IPS DF 19.7 (cell line): ENCODE data around the gene STPG1.

ENCODE experiments used
- DNase-seq: peaks from one replicate; pipeline ENCODE4 v3.0.0-alpha.2; 2013; ENCODE audit warnings: low read depth, low spot score

STPG1 gene

DNA sequence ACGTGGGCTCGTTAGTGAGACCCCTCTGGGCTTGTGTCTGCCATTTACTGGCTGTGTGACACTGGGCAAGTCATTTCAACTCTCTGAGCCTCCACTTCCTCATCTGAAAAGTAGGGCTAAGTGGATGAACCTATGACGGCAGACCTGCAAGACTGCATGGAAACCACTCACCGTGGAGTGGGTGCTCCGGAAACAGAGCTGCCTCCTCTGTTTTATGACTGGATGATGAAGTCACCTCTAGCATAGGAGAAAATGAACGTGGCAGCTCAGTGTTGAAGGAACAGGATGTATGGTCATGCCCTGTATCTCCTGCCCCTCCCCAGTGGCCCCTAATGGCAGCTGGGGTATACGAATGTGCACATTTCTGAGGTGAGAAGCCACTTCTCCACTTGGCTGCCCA is 40.5 kb downstream of the STPG1 start:
- no peak for DNase-seq

DNA sequence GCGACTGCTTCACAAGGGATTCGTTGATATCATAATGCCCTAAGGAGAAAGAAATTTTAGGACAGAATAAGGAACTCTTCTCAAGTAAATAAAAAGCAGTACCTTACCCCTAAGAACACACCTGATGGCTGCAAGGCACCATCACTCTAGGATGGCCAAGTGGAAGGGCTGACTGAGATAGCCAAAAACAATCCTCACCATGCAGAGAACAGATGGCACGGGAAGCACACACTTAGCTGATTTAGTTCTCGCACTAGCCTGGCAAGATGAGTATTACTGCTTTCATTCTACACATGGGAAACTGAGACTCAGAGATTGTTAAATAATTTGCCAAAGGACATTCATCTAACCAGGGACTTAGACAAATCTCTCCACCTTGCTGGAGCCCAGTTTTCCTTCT is 43.8 kb downstream of the STPG1 start:
- DNase-seq: no peak

GRCh38 chr1:24369199-24369598 is 44.4 kb downstream of the STPG1 start:
- no peak for DNase-seq

DNA sequence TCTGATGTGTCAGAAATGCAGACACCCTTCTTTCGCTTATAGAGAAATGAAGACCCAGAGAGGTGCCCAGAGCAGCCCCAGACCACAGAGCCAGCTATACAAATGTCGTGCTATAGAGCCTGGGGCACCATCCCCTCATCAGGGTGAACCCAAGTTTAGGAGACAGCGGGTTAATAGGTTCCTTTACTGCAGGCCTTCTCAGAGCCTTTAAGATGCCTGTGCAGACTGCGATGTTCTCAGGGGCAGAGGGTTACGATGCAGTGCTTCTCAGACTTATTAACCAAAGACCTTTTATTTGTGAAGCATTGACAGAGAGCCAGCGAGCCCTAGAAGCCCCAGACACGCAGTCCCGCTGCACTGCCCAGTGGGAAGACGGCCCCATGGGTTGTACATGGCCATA is 46.9 kb downstream of the STPG1 start:
- no peak for DNase-seq

DNA sequence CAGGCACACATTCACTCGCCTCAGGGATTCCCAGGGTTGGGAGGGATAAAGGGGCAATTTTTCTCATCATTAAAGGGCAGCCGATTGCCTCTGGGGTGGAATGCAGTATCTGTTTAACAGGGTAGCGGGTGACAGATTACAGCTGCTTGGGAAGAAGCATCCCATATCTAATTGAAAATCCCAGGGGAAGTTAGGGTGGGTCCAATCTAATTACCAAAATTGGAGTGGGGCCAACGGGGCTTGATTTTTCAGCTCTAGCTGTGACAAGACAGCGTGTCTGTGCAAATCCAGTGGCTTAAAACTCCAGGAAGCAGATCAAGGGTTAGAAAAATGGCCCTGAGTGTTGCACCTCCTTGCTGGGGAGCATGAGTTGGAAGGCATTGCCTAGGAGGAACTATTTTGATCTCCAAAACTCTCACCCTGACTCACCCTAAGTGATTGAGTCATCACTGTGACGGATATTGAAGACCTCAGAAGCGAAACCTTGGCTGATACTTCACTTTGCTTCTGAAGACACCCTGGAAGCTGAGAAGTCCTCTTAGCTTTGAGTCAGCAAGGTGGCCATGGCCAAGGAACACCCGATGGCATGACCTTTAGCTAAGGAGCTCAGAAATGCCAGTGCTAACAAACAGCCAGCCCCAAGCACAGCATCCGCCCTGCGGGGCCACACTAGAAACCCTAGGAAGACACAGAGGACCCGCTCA is 48.5 kb downstream of the STPG1 start:
- DNase-seq: no peak

GRCh38 chr1:24364605-24364974 is 49.0 kb downstream of the STPG1 start:
- DNase-seq: no peak

- no peak for DNase-seq
These were observed 49.6 kb downstream of the STPG1 start for GRCh38 chr1:24363994-24364393.

- no peak for DNase-seq
These were observed 50.5 kb downstream of the STPG1 start for GRCh38 chr1:24362982-24363614.

DNA sequence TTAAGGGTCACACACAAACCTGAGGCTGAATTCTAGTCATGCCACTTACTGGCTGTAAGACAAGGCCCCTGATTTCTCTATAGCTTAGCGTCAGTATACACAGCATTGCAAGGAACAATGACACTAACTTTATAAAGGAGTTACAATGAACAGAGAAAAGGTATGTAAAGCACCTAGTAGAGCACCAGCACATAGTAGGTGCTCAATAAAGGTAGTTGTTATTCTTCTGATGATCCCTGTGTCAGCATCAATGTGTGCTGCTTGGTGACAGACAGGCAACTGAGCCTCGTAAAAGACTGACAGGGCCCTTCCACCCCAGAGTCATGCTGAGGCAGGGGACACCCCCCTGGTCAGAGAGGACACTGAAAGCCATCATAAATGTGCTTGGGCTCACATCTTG is 51.2 kb downstream of the STPG1 start:
- no peak for DNase-seq

GRCh38 chr1:24361811-24362210 is 51.8 kb downstream of the STPG1 start:
- DNase-seq: no peak

DNA sequence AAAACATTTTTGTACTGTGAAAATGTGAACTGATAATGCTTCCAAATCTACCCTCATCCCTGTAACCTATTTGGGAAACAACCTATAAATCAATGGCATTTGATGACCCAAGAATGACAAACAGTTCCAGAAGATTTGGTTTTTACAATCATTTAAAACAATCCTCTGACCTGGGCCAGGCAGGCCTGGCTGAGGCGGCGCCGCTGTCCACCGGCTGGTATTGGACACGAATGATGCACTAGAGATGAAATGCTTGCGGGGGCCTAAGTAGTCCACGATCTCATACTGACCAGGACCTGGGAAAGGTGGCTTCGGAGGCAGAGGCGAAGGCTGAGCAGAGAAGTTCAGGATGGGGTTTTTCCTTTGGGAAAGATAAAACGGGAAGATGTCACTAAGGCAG is 52.9 kb downstream of the STPG1 start:
- DNase-seq: no peak

DNA sequence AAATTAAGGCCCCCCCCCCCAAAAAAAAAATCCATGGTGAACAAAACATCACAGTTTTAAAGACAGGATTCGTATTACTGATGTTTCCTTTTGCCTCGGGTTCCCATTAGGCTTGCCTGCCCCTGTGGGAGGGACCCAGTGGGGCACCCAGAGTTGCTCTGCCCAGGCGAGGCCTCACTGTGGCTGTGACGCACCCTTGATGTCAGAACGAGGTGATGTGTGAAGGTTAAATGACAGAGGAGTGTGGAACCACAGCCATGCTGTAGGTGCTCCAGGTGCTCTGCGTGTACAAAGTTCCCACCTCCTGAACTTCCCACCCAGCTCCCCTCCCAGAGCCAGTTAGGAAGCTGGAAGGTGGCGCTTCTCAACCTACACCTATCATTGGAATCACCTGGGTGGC is 56.5 kb downstream of the STPG1 start:
- DNase-seq: no peak

DNA sequence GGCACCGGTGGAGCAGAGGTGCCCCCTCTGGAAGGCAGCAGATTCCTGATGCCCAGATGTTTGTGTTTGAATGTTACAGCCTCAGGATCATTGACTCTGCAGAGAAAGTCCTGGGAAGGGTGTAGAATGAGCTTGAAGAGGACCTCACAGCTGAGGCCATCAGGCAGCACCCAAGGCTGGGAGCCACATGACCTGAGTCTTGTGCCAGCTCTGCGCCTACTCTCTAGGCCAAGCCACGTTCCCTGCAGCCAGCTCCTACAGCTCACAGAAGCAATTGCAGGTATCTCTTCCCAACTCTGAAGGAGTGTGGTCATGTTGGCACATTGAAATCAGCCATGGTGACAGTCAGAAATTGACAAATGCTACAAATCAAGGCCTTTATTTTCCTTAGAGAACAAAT is 58.1 kb downstream of the STPG1 start:
- no peak for DNase-seq

DNA sequence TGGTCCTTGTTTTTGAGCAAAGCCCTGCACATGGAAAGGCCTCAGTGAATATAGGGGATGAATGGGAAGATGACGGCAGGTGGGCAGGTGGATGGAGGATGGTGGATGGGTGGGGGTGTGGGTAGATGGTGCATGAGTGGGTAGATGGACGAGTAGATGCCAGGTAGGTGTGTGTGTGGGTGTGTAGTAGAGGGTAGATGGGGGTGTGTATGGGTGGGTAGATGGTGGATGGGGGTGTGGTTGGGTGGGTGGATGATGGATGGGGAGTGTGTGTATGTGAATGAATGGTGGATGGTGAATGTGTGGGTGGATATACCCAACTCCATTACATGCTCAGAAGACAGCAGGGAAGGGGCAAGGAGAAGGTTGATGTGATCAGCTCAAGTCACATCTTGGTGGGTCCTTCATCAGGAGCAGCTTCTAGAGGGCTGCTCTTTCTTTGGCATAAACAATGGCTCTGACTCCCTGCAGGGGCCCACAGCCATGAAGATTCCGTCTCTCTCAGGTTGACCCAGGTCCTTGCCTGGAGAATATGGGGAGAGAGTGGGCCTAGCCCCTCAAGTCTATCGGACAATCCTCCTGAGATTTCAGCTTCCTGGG is 60.2 kb downstream of the STPG1 start:
- DNase-seq: no peak

- no peak for DNase-seq
These were observed 61.5 kb downstream of the STPG1 start for GRCh38 chr1:24351918-24352627.

DNA sequence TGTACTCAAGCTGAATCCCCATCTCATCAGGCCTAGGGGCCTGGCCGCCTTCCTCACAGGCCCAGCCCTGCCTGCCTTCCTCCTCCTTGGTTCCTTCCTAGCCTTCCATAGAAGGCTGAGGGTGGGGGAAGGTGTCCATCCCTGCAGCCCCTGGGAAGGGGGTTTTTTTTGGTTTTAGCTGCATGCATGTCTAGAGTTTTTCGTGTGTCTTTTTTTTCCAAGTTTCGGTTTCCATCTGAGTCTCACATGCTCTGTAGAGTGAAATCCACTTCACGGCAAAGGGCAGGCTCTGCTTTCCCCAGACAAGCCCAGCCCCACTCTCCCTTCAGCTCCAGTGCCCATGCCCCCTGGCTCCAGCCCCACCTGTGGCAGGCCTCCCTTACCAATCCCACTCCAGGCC is 62.3 kb downstream of the STPG1 start:
- no peak for DNase-seq

- DNase-seq: no peak
These were observed 63.7 kb downstream of the STPG1 start for GRCh38 chr1:24349891-24350290.

- no peak for DNase-seq
These were observed 65.4 kb downstream of the STPG1 start for GRCh38 chr1:24348196-24348595.

DNA sequence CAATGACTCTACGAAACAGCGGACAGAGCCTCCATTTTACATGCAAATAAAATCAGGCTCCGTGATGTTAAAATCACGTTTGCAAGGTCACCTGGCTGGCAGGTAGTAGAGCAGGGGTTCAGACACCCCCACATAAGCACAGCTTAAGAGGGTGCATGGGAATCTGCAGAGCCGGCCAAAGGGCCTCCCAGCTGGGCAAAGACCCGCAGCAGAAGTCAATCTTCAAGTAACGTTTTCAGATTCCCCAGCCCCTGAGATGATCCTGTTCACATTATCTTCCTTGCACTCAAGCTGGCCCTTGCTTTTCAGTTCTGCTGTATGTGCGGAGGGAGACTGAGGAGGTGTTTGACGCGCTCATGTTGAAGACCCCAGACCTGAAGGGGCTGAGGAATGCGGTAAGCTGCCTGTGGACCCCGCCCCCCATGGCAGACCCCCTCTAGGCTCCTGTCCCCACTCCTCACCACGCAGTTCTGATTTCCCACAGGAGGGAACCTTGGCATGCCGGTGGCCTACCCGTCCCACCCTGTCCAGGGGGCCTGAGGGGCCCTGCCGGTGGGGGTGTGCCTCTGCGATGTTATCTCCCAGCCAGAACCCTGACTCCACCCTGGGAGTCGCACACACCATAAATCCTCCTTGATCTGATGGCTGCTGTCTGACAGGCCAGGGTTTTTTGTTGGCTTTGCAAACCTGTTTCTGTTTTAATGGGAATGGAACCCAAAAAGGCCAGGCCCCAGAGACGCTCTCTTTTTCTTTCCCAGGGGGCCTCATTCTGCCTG is 66.2 kb downstream of the STPG1 start:
- no peak for DNase-seq

DNA sequence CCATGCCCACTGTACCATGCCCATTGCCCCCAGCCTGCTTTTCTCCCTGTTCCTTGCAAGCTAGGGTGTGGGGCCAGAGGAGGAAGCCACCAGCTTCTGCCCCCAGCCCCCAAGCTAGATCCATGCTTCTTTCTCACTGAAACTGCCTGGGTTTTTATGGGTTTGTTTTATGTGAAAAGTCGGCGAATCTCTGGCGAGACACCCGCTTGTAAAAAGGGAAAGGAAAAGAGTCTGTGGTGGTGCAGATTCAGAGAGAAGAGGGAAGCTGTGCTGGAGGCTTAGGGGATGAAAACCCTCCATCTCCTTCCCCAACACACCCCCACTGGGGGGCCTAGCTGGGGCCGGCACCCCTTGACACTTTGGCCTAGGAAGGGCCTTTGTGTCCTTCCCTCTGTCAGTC is 68.2 kb downstream of the STPG1 start:
- DNase-seq: no peak

GRCh38 chr1:24344090-24344742 is 69.4 kb downstream of the STPG1 start:
- DNase-seq: no peak
